ENCODE measurements around the gene GSX2. TPM values are rescaled to one million over a fixed set of nuclear protein-coding genes. Genes with fewer than 3 reads are reported as not detected.
A peak's percentile ranks its signal among the peaks of the same experiment; 100 is the strongest.
"Not testable (repeated sequence)": the region's sequence is repeated elsewhere in the genome, so short reads cannot be mapped to it uniquely, and the experiment has no call there.

GSX2 gene
- not detected for polyA plus RNA-seq (2012; ENCODE audit: low read depth, missing spikeins)

DNA sequence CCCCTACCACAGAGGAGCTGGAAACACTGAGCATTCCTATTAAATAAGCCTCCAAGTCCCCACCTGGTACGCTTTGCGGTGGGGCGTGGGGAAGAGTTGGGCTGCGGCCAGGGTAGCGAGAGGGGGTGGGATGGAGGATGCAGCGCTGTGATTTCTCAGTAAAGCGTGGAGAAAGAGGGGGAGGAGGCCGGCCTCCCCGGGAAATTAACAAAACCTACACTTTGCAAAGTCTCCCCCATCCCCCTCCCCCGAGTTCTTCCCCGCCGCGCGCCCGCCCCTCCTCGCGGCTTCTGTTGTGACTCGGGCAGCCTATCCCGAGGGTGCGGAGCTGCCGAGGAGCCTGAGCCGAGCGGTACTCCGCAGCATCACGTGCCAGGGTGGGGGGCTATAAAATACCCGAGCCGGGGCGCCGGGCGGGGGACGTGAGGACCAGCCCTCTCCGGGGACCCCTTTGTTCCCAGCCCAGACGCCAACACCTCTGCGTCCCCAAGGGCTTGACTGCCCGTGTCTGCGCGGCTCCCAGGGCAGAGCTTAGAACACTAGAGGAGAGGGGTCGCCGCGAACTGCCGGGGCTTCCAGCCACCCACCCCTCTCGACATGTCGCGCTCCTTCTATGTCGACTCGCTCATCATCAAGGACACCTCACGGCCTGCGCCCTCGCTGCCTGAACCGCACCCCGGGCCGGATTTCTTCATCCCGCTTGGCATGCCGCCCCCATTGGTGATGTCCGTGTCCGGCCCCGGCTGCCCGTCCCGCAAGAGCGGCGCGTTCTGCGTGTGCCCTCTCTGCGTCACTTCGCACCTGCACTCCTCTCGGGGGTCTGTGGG lies at the start of gene GSX2:
Gene GSX2, plus strand, starts transcription at position 416 of the 827 bp plus-strand sequence. Its CDS starts 182 bp downstream, at position 598.
- TF ChIP-seq SPI1 (IDR thresholded peaks at IDR 0.05; ENCODE audit: low read depth, low read length): no peak
- no peak for TF ChIP-seq TAF1 (IDR thresholded peaks at IDR 0.05; ENCODE audit: low read depth, low read length)
- no peak for TF ChIP-seq POLR2A (IDR thresholded peaks at IDR 0.05; ENCODE audit: low read depth, low read length)
- no peak for TF ChIP-seq PAX5 (IDR thresholded peaks at IDR 0.05; ENCODE audit: insufficient read depth, low read length, severe bottlenecking)
- TF ChIP-seq POLR2AphosphoS5 (IDR thresholded peaks at IDR 0.05; ENCODE audit: low read depth, low read length): no peak
- TF ChIP-seq POU2F2 (IDR thresholded peaks at IDR 0.05; ENCODE audit: low read depth, low read length): no peak
- FAIRE-seq (no peak), DNase-seq (ENCODE audit: insufficient read length, low spot score) (no peak)

DNA sequence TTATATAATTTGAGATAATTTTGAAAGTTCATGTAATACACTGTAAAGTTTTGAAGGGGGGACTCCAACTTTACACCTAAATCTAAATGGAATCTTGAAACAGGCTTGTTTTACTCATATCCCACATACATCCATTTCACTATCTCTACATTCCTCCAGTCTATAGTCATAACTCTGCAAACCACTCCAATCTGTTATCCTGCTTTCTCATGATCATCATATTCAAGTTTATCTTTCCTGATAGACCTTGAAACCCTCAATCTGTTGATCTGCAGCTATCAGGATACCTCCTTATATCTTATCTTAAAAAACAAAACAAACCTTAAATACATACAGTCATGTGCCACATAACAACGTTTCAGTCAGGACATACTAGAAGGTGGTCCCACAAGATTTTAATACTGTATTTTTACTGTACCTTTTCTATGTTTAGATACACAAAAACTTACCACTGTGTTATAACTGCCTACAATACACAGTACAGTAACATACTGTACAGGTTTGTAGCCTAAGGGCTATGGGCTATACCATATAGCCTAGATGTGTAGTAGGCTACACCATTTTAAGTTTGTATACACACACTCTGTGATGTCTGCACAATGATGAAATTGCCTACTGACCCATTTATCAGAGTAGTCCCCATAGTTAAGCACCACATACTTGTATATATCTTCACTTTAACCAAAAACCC lies 49.6 kb upstream of the GSX2 start:
- TF ChIP-seq TAF1 (IDR thresholded peaks at IDR 0.05; ENCODE audit: low read depth, low read length) (no peak), SPI1 (IDR thresholded peaks at IDR 0.05; ENCODE audit: low read depth, low read length) (no peak), POLR2AphosphoS5 (IDR thresholded peaks at IDR 0.05; ENCODE audit: low read depth, low read length) (no peak), POLR2A (IDR thresholded peaks at IDR 0.05; ENCODE audit: low read depth, low read length) (no peak), PAX5 (IDR thresholded peaks at IDR 0.05; ENCODE audit: insufficient read depth, low read length, severe bottlenecking) (no peak), POU2F2 (IDR thresholded peaks at IDR 0.05; ENCODE audit: low read depth, low read length) (no peak)
- DNase-seq (ENCODE audit: insufficient read length, low spot score) (no peak), FAIRE-seq (no peak)

DNA sequence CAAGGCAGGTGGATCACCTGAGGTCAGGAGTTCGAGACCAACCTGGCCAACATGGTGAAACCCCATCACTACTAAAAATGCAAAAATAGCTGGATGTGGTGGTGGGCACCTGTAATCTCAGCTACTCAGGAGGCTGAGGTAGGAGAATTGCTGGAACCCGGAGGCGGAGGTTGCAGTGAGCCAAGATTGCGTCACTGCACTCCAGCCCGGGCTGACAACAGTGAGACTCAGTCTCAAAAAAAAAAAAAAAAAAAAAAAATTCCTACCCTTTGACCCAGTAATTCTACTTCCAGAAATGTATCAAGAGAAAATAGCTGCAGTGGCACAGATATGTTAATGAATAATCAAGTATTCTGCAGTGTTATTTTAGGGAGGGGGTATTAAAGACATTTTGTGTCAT lies 46.6 kb upstream of the GSX2 start:
- not testable (repeated sequence) for DNase-seq (ENCODE audit: insufficient read length, low spot score); FAIRE-seq

GRCh38 chr4:54054501-54054900 lies 45.5 kb upstream of the GSX2 start:
- DNase-seq (ENCODE audit: insufficient read length, low spot score) (no peak), FAIRE-seq (peak; percentile 35)
- no peak for TF ChIP-seq POU2F2 (IDR thresholded peaks at IDR 0.05; ENCODE audit: low read depth, low read length)

DNA sequence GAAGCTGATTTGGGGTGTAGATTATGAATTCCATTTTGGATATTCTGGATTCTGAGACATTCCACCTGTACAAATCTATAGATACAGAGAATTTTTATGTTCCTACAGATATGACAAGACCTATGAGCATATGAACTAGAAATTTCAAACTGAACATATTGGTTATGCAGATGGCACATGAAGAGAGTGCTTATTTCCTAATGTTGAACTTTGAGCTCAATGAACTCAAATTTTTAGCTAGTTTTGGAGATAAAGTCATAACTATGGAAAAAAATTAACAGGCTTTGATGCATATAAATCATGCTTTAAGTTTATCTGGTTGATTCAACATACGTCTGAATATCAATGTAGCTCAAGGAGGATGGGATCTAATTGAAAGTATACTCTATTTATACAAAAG lies 44.5 kb upstream of the GSX2 start:
- DNase-seq (ENCODE audit: insufficient read length, low spot score) (no peak), FAIRE-seq (no peak)
- TF ChIP-seq POLR2A (IDR thresholded peaks at IDR 0.05; ENCODE audit: low read depth, low read length) (no peak), POU2F2 (IDR thresholded peaks at IDR 0.05; ENCODE audit: low read depth, low read length) (no peak), POLR2AphosphoS5 (IDR thresholded peaks at IDR 0.05; ENCODE audit: low read depth, low read length) (no peak), TAF1 (IDR thresholded peaks at IDR 0.05; ENCODE audit: low read depth, low read length) (no peak), PAX5 (IDR thresholded peaks at IDR 0.05; ENCODE audit: insufficient read depth, low read length, severe bottlenecking) (no peak), SPI1 (IDR thresholded peaks at IDR 0.05; ENCODE audit: low read depth, low read length) (no peak)

DNA sequence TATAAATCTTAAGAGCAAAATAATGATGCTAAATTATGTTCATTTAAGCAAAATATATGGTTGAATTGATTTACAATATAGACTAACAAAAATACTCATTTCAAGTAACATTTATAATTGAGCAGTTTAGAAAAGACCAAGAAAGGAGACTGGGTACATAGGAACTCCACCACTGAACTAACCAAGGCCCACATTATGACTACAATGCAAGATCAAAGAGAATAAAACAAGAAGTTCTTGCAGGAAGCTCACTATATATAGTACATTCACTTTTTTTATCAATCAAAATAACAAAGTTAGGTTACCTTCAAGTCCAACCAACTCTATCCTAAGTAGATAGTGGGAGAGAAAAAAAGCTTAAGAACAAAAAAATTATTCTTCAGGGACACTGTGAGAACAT lies 43.6 kb upstream of the GSX2 start:
- TF ChIP-seq POU2F2 (IDR thresholded peaks at IDR 0.05; ENCODE audit: low read depth, low read length) (no peak), SPI1 (IDR thresholded peaks at IDR 0.05; ENCODE audit: low read depth, low read length) (no peak), POLR2AphosphoS5 (IDR thresholded peaks at IDR 0.05; ENCODE audit: low read depth, low read length) (no peak), TAF1 (IDR thresholded peaks at IDR 0.05; ENCODE audit: low read depth, low read length) (no peak), PAX5 (IDR thresholded peaks at IDR 0.05; ENCODE audit: insufficient read depth, low read length, severe bottlenecking) (no peak), POLR2A (IDR thresholded peaks at IDR 0.05; ENCODE audit: low read depth, low read length) (no peak)
- DNase-seq (ENCODE audit: insufficient read length, low spot score) (no peak), FAIRE-seq (no peak)

- DNase-seq (ENCODE audit: insufficient read length, low spot score) (no peak), FAIRE-seq (peak; percentile 73)
Measured at GRCh38 chr4:54058171-54058570, 41.8 kb upstream of the GSX2 start.

DNA sequence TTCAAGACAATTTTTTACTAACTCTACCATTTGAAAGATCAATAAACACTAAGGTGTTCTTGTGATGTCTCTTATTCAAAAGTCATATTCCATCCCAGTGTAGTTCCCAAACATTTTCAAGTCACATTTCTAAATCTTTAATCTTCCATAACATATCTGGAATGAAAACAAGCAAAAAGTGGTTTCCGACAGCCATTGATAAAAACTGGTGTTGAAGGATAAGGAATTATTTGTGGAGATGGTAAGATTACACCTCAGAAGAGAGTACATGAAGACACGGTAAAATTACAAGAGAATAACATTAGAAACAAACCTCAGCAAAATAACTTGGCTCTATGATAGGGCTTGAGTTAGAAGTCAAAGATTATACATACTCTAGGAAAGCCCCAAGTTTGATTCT lies 39.8 kb upstream of the GSX2 start:
- FAIRE-seq (no peak), DNase-seq (ENCODE audit: insufficient read length, low spot score) (no peak)
- TF ChIP-seq SPI1 (IDR thresholded peaks at IDR 0.05; ENCODE audit: low read depth, low read length): no peak
- TF ChIP-seq POLR2A (IDR thresholded peaks at IDR 0.05; ENCODE audit: low read depth, low read length): no peak
- TF ChIP-seq TAF1 (IDR thresholded peaks at IDR 0.05; ENCODE audit: low read depth, low read length): no peak
- no peak for TF ChIP-seq POU2F2 (IDR thresholded peaks at IDR 0.05; ENCODE audit: low read depth, low read length)
- TF ChIP-seq POLR2AphosphoS5 (IDR thresholded peaks at IDR 0.05; ENCODE audit: low read depth, low read length): no peak
- no peak for TF ChIP-seq PAX5 (IDR thresholded peaks at IDR 0.05; ENCODE audit: insufficient read depth, low read length, severe bottlenecking)

More at GRCh38 chr4:54058171-54058570, 41.8 kb upstream of the GSX2 start:
- TF ChIP-seq SPI1 (IDR thresholded peaks at IDR 0.05; ENCODE audit: low read depth, low read length): 0 out of 2 replicates have a peak, but pooled peaks have one; percentile 28
- no peak for TF ChIP-seq TAF1 (IDR thresholded peaks at IDR 0.05; ENCODE audit: low read depth, low read length)

- TF ChIP-seq TAF1 (IDR thresholded peaks at IDR 0.05; ENCODE audit: low read depth, low read length) (no peak), POU2F2 (IDR thresholded peaks at IDR 0.05; ENCODE audit: low read depth, low read length) (no peak)
- FAIRE-seq (no peak), DNase-seq (ENCODE audit: insufficient read length, low spot score) (no peak)
Measured at GRCh38 chr4:54061067-54061466, 38.9 kb upstream of the GSX2 start.

- no peak for FAIRE-seq
Measured at GRCh38 chr4:54061873-54062272, 38.1 kb upstream of the GSX2 start.

More at GRCh38 chr4:54061873-54062272, 38.1 kb upstream of the GSX2 start:
- DNase-seq (ENCODE audit: insufficient read length, low spot score): no peak
- TF ChIP-seq PAX5 (IDR thresholded peaks at IDR 0.05; ENCODE audit: insufficient read depth, low read length, severe bottlenecking): no peak
- TF ChIP-seq TAF1 (IDR thresholded peaks at IDR 0.05; ENCODE audit: low read depth, low read length): no peak
- TF ChIP-seq SPI1 (IDR thresholded peaks at IDR 0.05; ENCODE audit: low read depth, low read length): no peak
- TF ChIP-seq POLR2A (IDR thresholded peaks at IDR 0.05; ENCODE audit: low read depth, low read length): no peak
- TF ChIP-seq POU2F2 (IDR thresholded peaks at IDR 0.05; ENCODE audit: low read depth, low read length): no peak
- no peak for TF ChIP-seq POLR2AphosphoS5 (IDR thresholded peaks at IDR 0.05; ENCODE audit: low read depth, low read length)
